SU-DHL-6 (cell line): ENCODE data around the gene CNN2.

Source experiments
- H2AFZ ChIP-seq: fragments of 200-600 bp; sonication (generic); 2 replicates; pipeline ENCODE4 v1.6.1; 2014; ENCODE audit warnings: low read depth, mild to moderate bottlenecking, moderate library complexity, mixed read lengths, antibody characterized with exemption, low read length; ENCODE audit not compliant: severe bottlenecking
- H3F3A ChIP-seq: fragments of 200-600 bp; shearing (Covaris generic); 2 replicates; pipeline ENCODE4 v1.6.0; 2016; ENCODE audit warnings: antibody characterized with exemption, mild to moderate bottlenecking; ENCODE audit not compliant: insufficient read depth
- H3K27ac ChIP-seq: fragments of 200-600 bp; sonication (generic); 2 replicates; pipeline ENCODE4 v1.5.1; 2016; ENCODE audit warnings: low read depth, mild to moderate bottlenecking, low read length, moderate library complexity, mixed read lengths
- H3K27me3 ChIP-seq: fragments of 200-600 bp; sonication (generic), shearing (Covaris generic); 2 replicates; pipeline ENCODE4 v1.6.0; 2014; ENCODE audit warnings: mild to moderate bottlenecking, low read length
- H3K36me3 ChIP-seq: fragments of 200-600 bp; sonication (generic); 2 replicates; pipeline ENCODE4 v1.6.1; 2014; ENCODE audit warnings: mild to moderate bottlenecking, low read length, mixed read lengths
- H3K4me2 ChIP-seq: fragments of 300-600, 200-600 bp; shearing (Covaris generic), sonication (generic); 2 replicates; pipeline ENCODE4 v1.6.0; 2014; ENCODE audit warnings: low read length, low read depth, mild to moderate bottlenecking; ENCODE audit not compliant: poor library complexity, severe bottlenecking
- H3K4me3 ChIP-seq: fragments of 200-600 bp; sonication (generic); 2 replicates; pipeline ENCODE4 v1.5.1; 2014; ENCODE audit warnings: antibody characterized with exemption, low read length, mild to moderate bottlenecking, mixed read lengths; ENCODE audit not compliant: insufficient read depth, poor library complexity, severe bottlenecking
- H3K79me2 ChIP-seq: fragments of 200-600 bp; sonication (generic); 2 replicates; pipeline ENCODE4 v1.6.1; 2014; ENCODE audit warnings: mild to moderate bottlenecking, low read length, moderate library complexity; ENCODE audit not compliant: insufficient read depth
- H3K9ac ChIP-seq: fragments of 200-600 bp; sonication (generic); 2 replicates; pipeline ENCODE4 v1.7.0; 2014; ENCODE audit warnings: mild to moderate bottlenecking, low read length
- H3K9me2 ChIP-seq: fragments of 200-600 bp; sonication (generic); replicated peaks from 2 replicates; pipeline ENCODE4 v1.6.1; 2014; ENCODE audit warnings: low read length; ENCODE audit not compliant: insufficient read depth
- H3K9me3 ChIP-seq: fragments of 200-600 bp; sonication (generic); 2 replicates; pipeline ENCODE4 v1.6.1; 2014; ENCODE audit warnings: low read length, mixed read lengths; ENCODE audit not compliant: insufficient read depth
- H4K20me1 ChIP-seq: fragments of 200-600 bp; sonication (generic); 2 replicates; pipeline ENCODE4 v1.6.1; 2014; ENCODE audit warnings: low read depth, mild to moderate bottlenecking, antibody characterized with exemption, low read length, moderate library complexity, mixed read lengths
- CTCF ChIP-seq: fragments of 200-600 bp; sonication (generic); IDR thresholded peaks from one replicate; pipeline ENCODE4 v1.5.1; 2017; ENCODE audit warnings: antibody characterized with exemption, mild to moderate bottlenecking, low read length, moderate library complexity; ENCODE audit not compliant: insufficient read depth, poor library complexity, severe bottlenecking
- EZH2phosphoT487 ChIP-seq: fragments of 200-600 bp; sonication (generic), shearing (Covaris generic); conservative IDR thresholded peaks from 2 replicates; pipeline ENCODE4 v1.6.1; 2018; ENCODE audit warnings: mild to moderate bottlenecking, antibody characterized with exemption, low read length, moderate library complexity, mixed read lengths

CNN2 gene

DNA sequence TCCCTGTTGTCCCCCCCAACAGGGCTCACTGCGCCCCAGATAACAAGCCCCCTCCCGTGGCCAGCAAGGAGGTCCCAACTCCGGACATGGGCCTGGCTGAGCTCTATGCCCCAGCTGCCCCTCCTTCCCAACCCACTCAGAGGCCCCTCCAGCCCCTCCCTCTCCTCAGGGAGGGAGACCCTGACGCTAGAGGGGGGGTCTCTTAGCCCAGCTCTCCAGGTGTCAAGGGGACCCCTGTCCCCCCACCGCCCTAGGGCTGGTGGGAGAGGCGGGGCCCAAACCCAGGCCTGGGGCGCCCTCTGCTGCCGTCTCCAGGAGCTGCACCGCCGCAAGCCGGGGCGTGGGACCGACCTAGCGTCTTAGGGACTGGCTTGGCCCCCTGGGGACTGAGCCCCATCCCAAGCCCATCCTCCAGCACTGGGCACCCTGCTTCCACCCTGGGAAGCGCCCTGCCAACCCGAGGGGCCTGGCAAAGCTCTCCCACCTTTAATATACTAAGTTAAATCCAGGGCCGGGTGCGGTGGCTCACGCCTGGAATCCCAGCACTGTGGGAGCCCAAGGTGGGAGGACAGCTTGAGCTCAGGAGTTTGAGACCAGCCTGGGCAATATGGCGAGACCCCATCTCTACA, 24.8 kb upstream of the CNN2 start:
- no peak overlapping the region for H3K27ac ChIP-seq
- no peaks in the 10 kb centered on the region for H3K9me3 ChIP-seq
- no peak overlapping the region for H3K4me2 ChIP-seq
- peaks cover 8% of the 10 kb centered on the region for H3F3A ChIP-seq
- H3K9ac ChIP-seq: no peak overlapping the region
- H3K79me2 ChIP-seq: no peaks in the 10 kb centered on the region
- H2AFZ ChIP-seq: no peak overlapping the region
- H3K4me3 ChIP-seq: no peak overlapping the region
- no peaks in the 10 kb centered on the region for H4K20me1 ChIP-seq
- no peaks in the 10 kb centered on the region for H3K9me2 ChIP-seq
- no peaks in the 10 kb centered on the region for H3K36me3 ChIP-seq
- TF ChIP-seq EZH2phosphoT487: no peak
- peak; percentile 78 for TF ChIP-seq CTCF
- no peaks in the 10 kb centered on the region for H3K27me3 ChIP-seq

GRCh38 chr19:1002600-1002999, 23.8 kb upstream of the CNN2 start:
- no peak overlapping the region for H2AFZ ChIP-seq
- H3K36me3 ChIP-seq: no peaks in the 10 kb centered on the region
- no peaks in the 10 kb centered on the region for H3K27me3 ChIP-seq
- H3K9me3 ChIP-seq: no peaks in the 10 kb centered on the region
- H3K79me2 ChIP-seq: no peaks in the 10 kb centered on the region
- H3K4me3 ChIP-seq: no peak overlapping the region
- no peaks in the 10 kb centered on the region for H4K20me1 ChIP-seq
- peaks cover 11% of the 10 kb centered on the region for H3F3A ChIP-seq
- no peaks in the 10 kb centered on the region for H3K9me2 ChIP-seq
- no peak overlapping the region for H3K9ac ChIP-seq
- H3K27ac ChIP-seq: no peak overlapping the region
- TF ChIP-seq EZH2phosphoT487 (no peak), CTCF (no peak)
- no peak overlapping the region for H3K4me2 ChIP-seq

DNA sequence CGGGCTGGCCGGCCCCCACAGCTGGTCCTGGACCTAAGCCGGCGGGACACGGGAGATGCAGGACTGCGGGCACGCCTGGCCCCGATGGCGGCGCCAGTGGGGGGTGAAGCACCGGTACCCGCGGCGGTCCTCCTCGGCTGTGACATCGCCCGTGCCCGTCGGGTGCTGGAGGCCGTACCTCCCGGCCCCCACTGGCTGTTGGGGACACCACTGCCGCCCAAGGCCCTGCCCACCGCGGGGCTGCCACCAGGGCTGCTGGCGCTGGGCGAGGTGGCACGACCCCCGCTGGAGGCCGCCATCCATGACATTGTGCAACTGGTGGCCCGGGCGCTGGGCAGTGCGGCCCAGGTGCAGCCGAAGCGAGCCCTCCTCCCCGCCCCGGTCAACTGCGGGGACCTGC, 23.1 kb upstream of the CNN2 start:
- Histone ChIP-seq H3K79me2 (no peaks in the 10 kb centered on the region), H2AFZ (no peak overlapping the region), H3K9me3 (no peaks in the 10 kb centered on the region), H3K4me2 (no peak overlapping the region), H3K27me3 (no peaks in the 10 kb centered on the region), H3K9ac (no peak overlapping the region), H4K20me1 (no peaks in the 10 kb centered on the region), H3K9me2 (no peaks in the 10 kb centered on the region), H3F3A (peaks cover 11% of the 10 kb centered on the region), H3K4me3 (no peak overlapping the region), H3K36me3 (no peaks in the 10 kb centered on the region), H3K27ac (no peak overlapping the region)
- no peak for TF ChIP-seq EZH2phosphoT487
- TF ChIP-seq CTCF: no peak
